GM21576 (cell line): Measurements from ENCODE around the gene CDH4.

Experiments used
- ATAC-seq: cut with Tn5 transposase; IDR thresholded peaks from one replicate; pipeline ENCODE4 v1.9.1; 2021; ENCODE audit warnings: mild to moderate bottlenecking, moderate library complexity; ENCODE audit not compliant: unreplicated experiment

CDH4 gene

DNA sequence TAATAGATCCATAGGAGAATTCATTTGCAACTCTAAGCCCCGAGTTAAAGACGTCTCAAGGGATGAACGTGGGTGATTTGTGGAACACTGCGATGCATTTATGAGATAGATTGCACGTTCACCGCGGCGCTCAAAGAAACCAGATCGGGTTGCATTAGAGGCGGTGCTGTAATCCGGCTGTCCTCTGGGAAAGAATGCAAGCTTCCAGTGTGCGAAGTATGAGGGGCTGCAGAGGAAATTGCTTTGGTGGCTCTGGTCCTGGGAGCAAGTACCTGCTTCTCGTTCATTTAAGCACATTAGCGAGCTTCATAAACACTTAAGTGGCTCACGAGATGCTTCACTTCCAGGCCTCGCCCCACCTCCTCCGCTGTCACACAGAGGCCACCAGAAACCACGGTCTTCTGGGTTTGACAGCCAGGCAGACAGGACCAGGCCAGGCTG is 182.3 kb downstream of the CDH4 start:
- no peak for ATAC-seq

DNA sequence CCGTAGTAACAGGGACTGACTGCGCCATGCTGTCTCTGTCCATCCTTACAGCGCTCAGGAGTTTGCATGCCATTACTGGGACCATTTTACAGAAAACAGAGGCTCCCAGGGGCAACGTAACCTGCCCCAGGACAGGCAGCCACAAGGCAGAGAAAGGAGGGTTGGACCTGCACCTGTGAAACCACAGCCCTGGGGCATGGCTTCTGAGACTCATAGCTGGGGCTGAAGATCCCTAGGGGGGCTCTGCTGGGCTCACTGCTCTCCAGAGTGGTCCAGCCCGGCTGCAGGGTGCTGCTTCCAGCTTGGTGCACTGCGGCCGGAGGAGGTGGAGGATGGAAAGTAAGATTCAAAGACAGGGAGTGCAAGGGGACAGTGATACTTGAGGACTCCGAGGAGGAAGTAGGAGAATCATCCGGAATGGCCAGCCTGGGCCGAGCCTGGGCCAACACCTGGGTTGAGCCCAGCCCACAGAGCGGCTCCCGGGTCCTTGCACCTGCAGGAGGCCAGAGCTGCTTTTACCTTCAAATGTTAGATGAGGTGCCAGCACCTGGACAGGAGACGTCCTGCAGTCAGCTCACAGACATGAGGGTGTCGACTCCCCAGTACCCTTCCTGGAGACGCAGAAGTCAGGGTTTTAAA is 183.2 kb downstream of the CDH4 start:
- ATAC-seq, result no peak

DNA sequence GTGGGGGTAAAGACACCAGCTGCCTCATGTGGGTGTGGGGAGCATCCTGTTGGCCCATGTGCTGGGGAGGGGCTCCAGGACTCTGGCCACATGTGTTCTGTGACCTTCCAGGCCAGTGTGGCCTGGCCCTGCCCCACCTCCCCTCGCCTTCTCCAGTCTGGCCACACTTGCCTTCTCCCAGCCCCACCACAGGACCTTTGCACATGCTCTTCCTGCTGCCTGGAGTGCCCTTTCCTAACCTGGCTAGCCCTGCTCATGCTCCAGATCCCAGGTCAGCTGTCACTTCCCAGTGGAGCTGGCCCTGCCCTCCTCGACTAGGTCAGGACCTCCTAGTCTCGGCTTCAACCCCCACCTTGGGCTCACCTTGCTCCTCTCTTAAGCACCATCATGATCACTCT is 183.8 kb downstream of the CDH4 start:
- no peak for ATAC-seq

DNA sequence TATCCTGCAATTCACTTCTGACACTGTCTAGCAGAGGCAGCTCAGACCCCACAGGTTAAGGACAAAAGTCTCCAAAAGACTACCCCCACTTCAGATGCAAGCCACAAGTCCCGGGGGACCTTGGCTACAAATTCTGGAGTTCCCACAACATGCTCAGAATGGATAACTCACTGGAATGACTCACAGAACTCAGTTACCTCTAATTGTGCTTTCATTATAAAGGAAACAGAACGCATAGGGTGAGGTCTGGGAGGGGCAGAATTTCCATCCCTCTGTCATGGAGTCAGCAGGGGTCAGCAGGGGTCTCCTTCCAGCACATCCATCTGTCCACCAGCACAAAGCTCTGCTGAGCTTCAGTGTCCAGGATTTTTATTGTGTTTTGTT is 184.2 kb downstream of the CDH4 start:
- no peak for ATAC-seq

DNA sequence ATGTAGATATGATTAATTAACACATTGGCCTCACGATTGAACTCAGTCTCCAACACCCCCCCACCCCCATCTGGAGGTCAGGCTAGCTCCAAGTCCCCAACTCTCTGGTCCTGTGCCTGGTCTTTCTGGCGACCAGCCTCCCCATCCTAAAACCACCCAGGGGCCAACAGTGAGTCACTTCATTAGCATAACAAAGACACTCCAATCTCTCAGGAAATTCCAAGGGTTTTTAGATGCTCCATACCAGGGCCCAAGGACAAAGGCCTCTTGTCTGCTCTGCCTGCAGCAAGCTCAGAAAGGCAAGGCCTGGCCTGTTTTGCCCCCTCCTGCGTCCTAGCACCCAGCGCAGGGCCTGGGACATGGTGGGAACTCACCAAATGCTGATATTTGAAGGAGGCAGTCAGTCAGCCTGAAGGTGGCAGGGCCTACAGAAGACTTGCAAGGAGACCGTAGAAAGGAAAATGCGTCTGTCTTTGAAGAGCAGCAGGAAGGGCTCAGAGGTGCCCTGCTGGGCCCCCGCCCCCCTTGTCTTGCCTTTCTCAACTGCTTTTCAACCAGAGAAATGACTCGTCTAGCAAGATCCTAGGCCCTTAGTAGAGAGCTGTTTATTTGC is 184.7 kb downstream of the CDH4 start:
- no peak for ATAC-seq

DNA sequence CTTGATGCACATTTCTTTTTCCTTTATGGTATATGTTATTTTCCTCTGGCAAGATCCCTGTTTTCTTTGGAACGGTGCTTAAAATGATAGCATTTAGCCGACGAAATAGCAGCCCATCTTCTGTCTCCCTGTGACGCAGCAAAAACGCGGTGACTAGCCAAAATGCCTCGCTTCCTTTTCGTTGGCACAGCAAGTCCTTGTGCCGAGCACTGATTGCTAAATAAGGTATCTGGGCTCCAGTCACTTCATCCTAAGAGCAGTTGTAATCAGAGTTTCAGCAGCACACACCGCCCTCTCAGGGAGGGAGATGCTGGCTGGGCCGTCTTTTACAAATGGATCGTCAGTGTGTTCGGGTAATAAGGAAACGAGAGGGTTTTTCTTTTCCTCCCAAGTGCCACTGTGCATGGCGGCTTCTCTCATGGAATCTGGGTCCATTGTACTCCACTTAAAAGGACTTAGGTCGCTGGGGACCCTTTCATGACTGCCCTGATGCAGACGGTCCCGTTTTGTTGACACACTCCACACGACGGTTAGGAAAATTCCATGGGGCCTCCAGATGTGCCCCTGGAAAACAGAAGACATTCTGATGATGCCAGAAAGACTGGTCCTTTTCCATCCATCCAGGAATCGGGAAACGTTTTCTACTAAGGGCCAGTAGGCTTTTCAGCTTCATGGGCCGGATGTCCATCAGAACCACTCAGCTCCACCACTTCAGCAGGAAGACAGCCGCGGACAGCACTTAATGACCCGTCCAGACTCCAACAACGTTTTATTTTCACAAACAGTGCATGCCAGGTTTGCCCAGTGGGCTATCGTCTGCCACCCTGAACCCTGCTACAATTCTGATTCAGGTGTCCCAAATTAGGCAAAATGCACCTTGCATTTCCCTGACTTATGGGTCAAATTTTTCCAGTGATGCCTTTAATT is 185.5 kb downstream of the CDH4 start:
- no peak for ATAC-seq

DNA sequence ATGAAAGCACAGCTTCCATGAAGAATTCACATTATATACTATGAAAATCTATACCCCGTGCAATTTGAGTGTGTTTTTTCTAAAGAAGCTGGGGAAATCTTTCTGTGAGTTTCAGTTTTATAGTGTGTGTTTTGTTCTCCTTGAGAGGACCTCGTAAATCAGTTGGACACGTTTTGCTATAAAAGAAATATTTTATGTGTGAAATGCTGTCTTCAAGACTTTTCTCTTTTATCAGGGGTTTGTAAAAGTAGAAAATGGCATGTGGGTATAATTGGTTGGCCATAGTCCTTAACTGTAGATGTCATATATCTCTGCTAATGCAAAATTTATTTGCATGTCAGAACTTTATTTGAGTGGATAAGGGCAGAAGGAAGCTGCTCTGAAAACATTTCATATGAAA is 186.2 kb downstream of the CDH4 start:
- ATAC-seq, result no peak

DNA sequence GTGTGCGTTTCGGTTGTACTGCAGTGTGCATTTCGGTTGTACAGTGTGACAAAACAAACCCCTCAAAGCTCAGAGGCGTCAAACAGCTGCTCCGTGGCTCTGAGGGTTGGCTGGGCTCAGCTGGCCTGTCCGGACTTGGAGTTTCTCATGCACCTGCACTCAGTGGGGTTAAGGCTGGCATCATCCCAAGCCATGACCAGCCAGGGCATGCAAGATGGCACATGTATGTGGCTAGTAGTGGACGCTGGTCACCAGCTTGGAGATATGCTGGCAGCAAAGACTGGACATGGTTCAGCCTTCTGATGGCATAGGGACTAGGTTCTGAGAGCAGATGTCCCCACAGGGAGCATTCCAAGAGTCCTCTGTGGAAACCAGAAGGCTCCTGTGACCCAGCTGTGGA is 187.2 kb downstream of the CDH4 start:
- ATAC-seq, result no peak

DNA sequence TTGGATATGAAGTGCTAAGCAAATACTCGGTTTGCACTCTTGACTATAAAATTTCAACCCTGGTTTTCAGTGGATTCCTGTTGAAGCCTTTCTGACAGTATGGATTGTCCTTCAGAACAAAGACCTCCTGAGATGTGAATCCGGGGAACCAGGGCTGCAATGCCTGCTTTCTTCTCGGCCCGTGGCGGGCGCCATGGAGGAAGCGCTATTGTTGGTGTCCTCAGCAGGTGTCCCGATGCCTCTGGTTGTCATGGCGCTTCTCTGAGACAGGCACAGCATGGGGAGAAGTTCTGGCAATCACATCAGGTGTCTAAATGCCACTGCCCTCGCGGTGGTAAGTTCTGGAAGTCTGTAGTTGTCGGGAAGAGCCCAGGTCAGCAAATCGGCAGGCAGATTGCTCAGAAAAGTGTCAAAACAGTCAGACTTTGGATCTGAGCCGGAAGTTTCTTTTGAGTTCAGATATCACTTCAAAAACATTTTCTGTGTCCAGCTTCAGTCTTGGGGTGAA is 188.5 kb downstream of the CDH4 start:
- no peak for ATAC-seq

DNA sequence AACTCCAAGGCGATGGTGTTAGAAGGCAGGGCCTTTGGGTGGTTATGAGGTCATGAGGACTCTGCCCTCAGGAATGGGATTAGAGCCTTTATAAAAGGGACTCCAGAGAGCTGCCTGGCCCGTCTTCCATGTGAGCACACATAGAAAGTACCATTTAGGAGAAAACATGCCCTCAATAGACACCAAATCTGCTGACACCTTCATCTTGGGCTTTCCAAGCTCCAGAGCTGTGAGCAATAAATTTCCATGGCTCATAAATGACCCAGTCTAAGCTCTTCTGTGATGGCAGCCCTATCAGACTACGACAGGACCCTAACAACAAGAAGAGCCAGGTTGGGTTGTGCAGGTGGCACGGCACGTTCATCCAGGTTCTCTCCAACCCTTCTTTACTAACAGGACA is 189.5 kb downstream of the CDH4 start:
- ATAC-seq, result no peak

DNA sequence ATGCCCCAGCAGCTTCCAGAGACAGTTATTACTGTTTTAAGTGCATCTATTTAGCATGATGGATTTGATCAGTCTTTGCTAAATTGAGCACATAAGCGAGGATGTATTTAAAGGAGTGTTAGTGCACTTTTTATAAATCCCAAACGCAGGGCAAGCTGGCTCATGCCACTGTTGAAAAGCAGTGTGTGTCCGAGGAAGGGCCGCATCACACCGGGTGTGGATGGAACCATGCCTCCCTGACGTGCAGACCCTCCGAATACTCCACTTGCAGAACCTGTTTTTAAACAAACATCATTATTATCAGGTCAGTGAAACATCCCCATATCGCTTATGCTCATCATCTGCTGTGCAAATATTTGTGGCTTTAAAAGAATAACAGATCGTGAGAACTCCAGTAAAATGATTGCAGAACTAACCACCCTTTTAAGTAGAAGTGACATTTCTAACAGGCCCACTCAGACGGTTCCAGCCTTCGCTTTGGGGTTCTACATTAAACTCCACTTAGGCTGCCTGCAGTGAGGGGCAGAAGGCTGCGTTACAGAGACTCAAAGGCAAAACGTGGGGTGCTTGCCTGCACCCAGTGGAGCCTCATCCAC is 190.1 kb downstream of the CDH4 start:
- ATAC-seq, result no peak

DNA sequence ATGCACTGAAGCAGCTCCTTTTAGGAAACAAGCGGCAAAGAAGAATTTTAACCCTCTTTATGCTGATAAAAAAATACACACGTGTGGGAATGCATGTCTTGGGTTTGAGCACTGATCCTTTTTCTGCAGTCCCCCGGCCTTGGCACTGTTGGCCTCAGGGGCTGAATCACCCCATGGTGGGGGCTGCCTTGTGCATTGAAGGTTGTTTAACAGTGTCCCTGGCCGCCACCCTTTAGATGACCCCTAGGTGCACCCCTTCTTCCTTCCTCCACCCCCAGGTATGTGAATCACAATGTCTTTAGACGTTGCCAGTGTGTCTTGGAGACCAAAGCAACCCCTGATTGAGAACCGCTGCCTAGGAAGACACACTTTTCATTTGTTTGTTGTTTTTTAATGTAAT is 190.7 kb downstream of the CDH4 start:
- no peak for ATAC-seq

DNA sequence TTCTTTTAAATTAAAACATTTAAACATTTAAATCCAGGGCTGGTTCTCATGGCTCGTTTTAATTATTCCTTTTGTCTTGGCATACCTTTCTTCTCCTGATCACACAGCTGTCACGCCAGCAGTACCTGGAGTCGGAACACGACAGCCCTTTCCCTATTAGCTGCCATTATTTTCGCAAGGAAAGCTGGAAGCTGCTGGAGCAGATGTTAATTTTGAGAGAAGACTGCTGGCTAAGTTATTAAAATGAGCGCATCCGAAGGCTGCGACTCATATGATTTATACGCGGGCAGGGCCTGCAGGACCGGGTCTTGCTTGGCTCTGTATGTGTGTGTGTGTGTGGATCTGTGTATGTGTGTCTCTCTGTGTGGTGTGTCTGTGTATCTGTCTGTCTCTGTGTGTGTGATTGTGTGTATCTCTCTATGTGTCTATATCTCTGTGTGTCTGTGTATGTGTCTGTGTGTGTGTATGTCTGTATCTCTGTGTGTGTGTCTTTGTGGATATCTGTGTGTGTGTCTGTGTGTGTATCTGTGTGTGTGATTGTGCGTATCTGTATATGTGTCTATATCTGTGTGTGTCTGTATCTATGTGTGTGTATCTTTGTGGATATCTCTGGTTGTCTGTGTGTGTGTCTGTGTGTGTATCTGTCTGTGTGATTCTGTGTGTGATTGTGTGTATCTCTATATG is 191.5 kb downstream of the CDH4 start:
- no peak for ATAC-seq

DNA sequence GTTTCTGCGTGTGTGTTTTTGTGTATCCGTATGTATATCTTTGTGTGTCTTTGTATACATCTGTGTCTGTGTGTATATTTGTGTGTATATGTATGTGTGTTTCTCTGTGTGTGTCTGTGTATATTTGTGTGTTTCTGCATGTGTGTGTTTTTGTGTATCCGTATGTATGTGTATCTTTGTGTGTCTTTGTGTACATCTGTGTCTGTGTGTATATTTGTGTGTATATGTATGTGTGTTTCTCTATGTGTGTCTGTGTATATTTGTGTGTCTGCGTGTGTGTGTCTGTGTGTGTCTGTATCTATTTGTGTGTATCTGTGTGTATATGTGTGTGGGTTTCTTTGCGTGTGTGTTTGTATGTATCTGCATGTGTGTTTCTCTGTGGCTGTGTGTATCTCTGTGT is 192.6 kb downstream of the CDH4 start:
- ATAC-seq, result no peak

DNA sequence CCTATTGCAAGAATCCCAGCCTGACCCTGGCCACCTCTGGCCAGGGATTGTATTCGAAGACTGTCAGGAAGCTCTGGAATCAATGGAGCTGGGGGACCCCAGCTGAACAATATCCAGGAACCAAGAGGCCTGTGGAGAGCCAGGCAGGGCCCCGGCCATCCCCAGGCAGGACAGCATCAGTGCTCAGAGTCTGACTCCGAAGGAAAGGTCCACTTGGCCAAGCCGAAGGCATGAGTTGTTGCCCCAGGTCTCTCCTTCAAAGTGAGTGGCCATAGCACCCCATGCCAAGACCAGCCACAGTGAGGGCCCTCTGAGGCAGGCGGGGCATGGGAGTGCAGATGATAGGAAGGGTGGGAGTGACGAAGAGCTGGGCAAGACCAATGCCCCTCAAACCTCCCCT is 193.1 kb downstream of the CDH4 start:
- ATAC-seq, result no peak

DNA sequence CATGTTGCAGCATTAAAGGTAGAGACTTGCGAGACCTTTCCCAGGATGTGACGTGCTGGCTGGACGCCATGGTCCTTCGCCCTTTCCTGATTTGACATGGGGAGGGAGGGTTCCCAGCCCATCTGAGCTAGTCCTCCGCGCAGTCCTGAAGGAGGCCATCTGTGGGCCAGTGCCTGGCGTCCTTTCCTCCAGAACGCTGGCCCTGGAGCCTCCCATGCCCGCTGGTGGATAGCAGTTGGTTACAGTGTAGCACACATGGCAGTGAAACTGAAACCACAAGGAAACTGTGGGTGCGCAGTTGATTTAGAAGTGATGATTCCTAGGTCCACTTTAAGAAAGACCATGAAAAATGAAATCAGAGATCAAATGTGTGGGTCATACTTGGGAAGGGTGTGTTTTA is 193.7 kb downstream of the CDH4 start:
- no peak for ATAC-seq

DNA sequence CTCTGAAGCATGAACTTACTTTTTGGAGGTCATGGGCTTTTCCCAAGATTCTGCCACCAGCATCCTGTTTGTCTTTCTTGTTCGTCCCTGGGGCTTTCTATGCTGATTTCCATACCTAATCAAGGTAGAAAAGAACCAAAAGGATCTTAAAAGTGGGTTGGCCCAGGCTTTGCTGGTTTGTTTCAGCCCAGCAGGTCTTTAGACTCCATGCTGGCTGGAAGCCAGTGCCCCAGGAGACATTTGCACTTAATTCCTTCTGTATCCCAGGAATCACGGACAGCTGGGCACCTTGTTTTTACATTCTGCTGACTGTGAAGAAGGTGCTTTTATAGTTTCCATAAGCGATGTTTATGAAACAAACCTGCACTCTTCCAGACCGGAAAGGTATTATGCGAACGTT is 195.9 kb downstream of the CDH4 start:
- no peak for ATAC-seq

DNA sequence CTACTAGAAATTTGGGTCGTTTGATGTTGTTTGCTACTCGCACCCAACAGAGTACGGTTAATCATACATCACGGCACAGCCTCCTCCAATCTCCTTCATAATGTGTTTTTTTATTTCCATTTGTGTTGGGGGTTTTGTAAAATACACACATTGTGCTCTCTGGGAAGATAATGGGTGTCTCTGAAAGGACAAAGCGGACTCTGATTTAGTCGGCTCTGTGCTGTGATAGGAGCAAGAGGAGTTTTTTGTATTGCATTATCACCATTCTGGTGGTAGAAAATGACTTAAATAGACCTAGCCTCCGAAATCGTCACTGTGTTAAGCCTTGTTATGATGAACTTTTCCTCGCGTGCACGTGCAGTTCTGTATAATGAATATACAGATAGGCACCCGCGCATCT is 196.3 kb downstream of the CDH4 start:
- ATAC-seq, result no peak

DNA sequence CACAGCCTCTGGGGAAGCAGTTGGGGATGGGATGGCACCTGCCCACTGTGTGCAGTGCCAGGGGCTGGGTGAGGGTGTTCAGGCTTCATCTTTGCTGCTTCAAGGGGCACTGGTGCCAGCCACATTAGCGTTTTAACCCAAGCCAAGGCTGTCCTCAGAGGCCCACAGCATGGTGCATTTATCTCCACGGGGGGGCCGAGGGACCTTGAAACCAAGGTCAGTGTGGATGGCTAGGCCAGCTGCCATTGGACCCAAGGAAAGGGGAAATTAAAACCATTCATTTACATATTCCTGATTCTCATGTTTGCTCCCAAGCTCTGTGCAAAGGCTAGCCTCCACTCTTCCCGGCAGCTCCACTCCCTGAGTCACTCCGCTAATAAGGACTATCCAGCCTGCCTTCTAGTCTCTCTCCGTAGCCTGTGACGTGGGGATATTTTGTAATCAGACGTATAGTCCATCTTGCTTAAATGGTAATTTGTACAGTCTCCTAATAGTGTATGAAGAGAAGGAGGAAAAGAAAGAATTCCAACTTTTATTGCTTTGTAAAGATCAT is 197.1 kb downstream of the CDH4 start:
- no peak for ATAC-seq

DNA sequence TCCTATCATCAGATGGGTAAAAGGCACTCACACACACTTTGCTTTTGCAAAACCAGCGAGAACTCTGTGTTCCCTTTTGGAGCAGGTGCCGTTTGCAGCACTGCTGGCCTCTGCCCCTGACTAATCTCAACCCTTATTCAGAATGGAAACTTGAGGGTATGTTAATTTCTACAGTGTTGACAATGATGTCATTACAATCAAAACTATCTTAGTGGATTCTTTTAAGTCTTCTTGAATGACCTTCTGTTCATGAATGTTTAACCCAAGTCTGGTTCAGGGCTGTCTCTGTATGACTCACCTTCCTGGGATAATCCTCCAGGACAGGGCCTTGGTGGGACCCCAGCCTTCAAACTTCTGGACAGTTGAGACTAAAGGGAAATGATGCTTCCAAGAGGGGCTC is 197.9 kb downstream of the CDH4 start:
- ATAC-seq, result no peak

DNA sequence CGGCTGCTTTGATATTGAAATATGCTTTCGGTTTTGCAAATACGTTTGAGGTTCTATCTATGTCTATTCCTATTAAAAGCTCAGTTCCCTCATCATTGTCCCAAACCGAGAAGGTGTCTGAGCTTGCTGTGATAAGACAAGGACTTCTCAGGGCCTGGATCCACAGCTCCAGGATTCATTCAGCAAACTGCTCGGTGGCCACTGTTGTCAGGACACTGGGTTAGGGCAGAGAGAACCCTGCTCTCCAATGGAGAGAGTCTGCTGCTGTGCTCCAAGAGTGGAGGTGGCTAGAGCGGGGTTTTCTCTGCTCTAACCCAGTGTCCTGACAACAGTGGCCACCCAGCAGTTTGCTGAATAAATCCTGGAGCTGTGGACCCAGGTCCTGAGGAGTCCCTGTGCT is 198.5 kb downstream of the CDH4 start:
- no peak for ATAC-seq
